Loucy (cell line): ENCODE data around the gene TTLL9.

Experiments used
- H2AFZ ChIP-seq: fragments of 200-600 bp; sonication (generic); 2 replicates; pipeline ENCODE4 v1.6.0; 2016; ENCODE audit warnings: antibody characterized with exemption, mild to moderate bottlenecking, low read length, moderate library complexity
- H3F3A ChIP-seq: fragments of 200-600 bp; 2 replicates; pipeline ENCODE4 v1.6.0; 2016; ENCODE audit warnings: antibody characterized with exemption, low read depth, mild to moderate bottlenecking
- H3K27me3 ChIP-seq: fragments of 200-600 bp; sonication (generic); 2 replicates; pipeline ENCODE4 v1.6.1; 2014; ENCODE audit warnings: low read length, mild to moderate bottlenecking; ENCODE audit not compliant: insufficient read depth, poor library complexity, severe bottlenecking
- H3K36me3 ChIP-seq: fragments of 200-600 bp; sonication (generic); 2 replicates; pipeline ENCODE4 v1.6.1; 2016; ENCODE audit warnings: low read length; ENCODE audit not compliant: insufficient read depth
- H3K4me1 ChIP-seq: fragments of 200-600 bp; sonication (generic); 2 replicates; pipeline ENCODE4 v1.5.1; 2014; ENCODE audit warnings: low read length, mild to moderate bottlenecking; ENCODE audit not compliant: insufficient read depth, poor library complexity, severe bottlenecking
- H3K4me2 ChIP-seq: fragments of 200-600 bp; sonication (generic); 2 replicates; pipeline ENCODE4 v1.6.0; 2014; ENCODE audit warnings: antibody characterized with exemption, low read length, low read depth, mild to moderate bottlenecking; ENCODE audit not compliant: poor library complexity, severe bottlenecking
- H3K4me3 ChIP-seq: fragments of 200-600 bp; sonication (generic); 2 replicates; pipeline ENCODE4 v1.5.1; 2014; ENCODE audit warnings: low read length, mild to moderate bottlenecking, mixed read lengths; ENCODE audit not compliant: poor library complexity, severe bottlenecking
- H3K79me2 ChIP-seq: fragments of 200-600 bp; sonication (generic); 2 replicates; pipeline ENCODE4 v1.6.1; 2014; ENCODE audit warnings: low read length; ENCODE audit not compliant: insufficient read depth
- H3K9ac ChIP-seq: fragments of 200-600 bp; sonication (generic); 2 replicates; pipeline ENCODE4 v1.6.0; 2014; ENCODE audit warnings: mild to moderate bottlenecking, low read depth, low read length, moderate library complexity; ENCODE audit not compliant: poor library complexity, severe bottlenecking
- H3K9me2 ChIP-seq: fragments of 200-600 bp; sonication (generic); replicated peaks from 2 replicates; pipeline ENCODE4 v1.6.1; 2016; ENCODE audit warnings: low read depth, low read length, mixed read lengths
- H3K9me3 ChIP-seq: fragments of 200-600 bp; sonication (generic); 2 replicates; pipeline ENCODE4 v1.6.1; 2014; ENCODE audit warnings: mild to moderate bottlenecking, antibody characterized with exemption, low read length, low read depth; ENCODE audit not compliant: insufficient read depth
- H4K20me1 ChIP-seq: fragments of 200-600 bp; sonication (generic); 2 replicates; pipeline ENCODE4 v1.6.0; 2014; ENCODE audit warnings: antibody characterized with exemption, low read length, mild to moderate bottlenecking; ENCODE audit not compliant: insufficient read depth, poor library complexity, severe bottlenecking
- CTCF ChIP-seq: fragments of 200-600 bp; sonication (generic); conservative IDR thresholded peaks from 2 replicates; pipeline ENCODE4 v1.5.1; 2014; ENCODE audit warnings: mild to moderate bottlenecking, antibody characterized with exemption, low read length
- EZH2phosphoT487 ChIP-seq: fragments of 200-600 bp; IDR thresholded peaks from 2 replicates; pipeline ENCODE4 v1.6.1; 2018; ENCODE audit warnings: antibody characterized with exemption, mild to moderate bottlenecking, moderate library complexity, borderline replicate concordance

TTLL9 gene

GRCh38 chr20:31830406-31830981 is 39.9 kb upstream of the TTLL9 start:
- Histone ChIP-seq H3K4me1 (peaks cover 57% of the 10 kb centered on the region), H3K9ac (peak overlapping the region; percentile 35), H3K9me2 (no peaks in the 10 kb centered on the region), H3K36me3 (peaks cover 7% of the 10 kb centered on the region; the same call in 1 of the 2 replicates), H3K27me3 (no peaks in the 10 kb centered on the region), H3K79me2 (peaks cover 44% of the 10 kb centered on the region; the same call in 1 of the 2 replicates), H3K4me2 (peak overlapping the region; percentile 61), H3K9me3 (no peaks in the 10 kb centered on the region), H3K4me3 (no peak overlapping the region), H3F3A (peaks cover 3% of the 10 kb centered on the region; the same call in 1 of the 2 replicates), H2AFZ (no peak overlapping the region), H4K20me1 (no peaks in the 10 kb centered on the region)
- TF ChIP-seq CTCF (no peak), EZH2phosphoT487 (no peak)

- Histone ChIP-seq H3K9me2 (no peaks in the 10 kb centered on the region), H3K4me1 (peaks cover 57% of the 10 kb centered on the region), H3K36me3 (peaks cover 7% of the 10 kb centered on the region; the same call in 1 of the 2 replicates), H4K20me1 (no peaks in the 10 kb centered on the region), H3K9me3 (no peaks in the 10 kb centered on the region), H3F3A (peaks cover 7% of the 10 kb centered on the region), H3K79me2 (peaks cover 37% of the 10 kb centered on the region; the same call in 1 of the 2 replicates), H3K9ac (no peak overlapping the region), H3K4me2 (no peak overlapping the region), H3K4me3 (no peak overlapping the region), H2AFZ (no peak overlapping the region), H3K27me3 (no peaks in the 10 kb centered on the region)
- no peak for TF ChIP-seq CTCF
- no peak for TF ChIP-seq EZH2phosphoT487
These were observed 39.2 kb upstream of the TTLL9 start for GRCh38 chr20:31831211-31831610.

GRCh38 chr20:31831771-31832306 is 38.6 kb upstream of the TTLL9 start:
- Histone ChIP-seq H3K9me2 (no peaks in the 10 kb centered on the region), H4K20me1 (no peaks in the 10 kb centered on the region), H3K9me3 (no peaks in the 10 kb centered on the region), H3K79me2 (peaks cover 31% of the 10 kb centered on the region; the same call in 1 of the 2 replicates), H3K4me1 (peaks cover 63% of the 10 kb centered on the region), H3K36me3 (peaks cover 7% of the 10 kb centered on the region; the same call in 1 of the 2 replicates), H3K4me3 (no peak overlapping the region), H3K27me3 (no peaks in the 10 kb centered on the region), H3F3A (peaks cover 7% of the 10 kb centered on the region), H2AFZ (no peak overlapping the region), H3K4me2 (no peak overlapping the region), H3K9ac (no peak overlapping the region)
- TF ChIP-seq EZH2phosphoT487 (no peak), CTCF (no peak)
